Measurements from ENCODE around the gene THSD7A.

THSD7A gene

DNA sequence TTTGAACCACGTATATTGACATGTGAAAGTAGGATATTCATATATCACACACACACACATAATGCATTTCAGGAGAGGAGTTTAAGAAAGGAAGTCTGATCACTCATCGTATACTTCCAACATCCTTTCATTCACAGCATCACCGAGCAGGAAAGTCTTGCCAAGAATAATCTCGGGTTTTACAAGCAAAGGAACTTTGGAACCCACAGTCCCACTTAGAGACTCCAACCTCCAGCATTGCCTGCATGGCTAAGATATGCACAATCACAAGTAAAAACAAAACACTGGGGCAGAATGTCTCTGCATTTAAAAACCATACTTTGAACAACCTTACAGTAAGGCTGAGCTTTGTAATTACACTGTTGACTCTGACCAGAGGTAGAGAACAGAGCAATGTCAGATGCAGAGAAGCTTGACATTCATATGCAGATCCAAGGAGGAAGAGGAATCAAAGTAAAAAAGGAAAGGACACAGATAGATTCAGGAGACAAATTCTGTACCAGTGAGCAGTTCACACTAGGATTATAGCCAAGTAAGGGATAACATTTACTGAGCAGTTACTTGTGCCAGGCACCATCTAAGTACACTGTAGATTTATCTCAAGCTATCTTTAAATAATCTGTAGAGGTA lies 14.8 kb downstream of the THSD7A start:
- DNase-seq (ENCODE audit: low read depth in 2 of 2, low spot score in 1 of 2) = no peak

DNA sequence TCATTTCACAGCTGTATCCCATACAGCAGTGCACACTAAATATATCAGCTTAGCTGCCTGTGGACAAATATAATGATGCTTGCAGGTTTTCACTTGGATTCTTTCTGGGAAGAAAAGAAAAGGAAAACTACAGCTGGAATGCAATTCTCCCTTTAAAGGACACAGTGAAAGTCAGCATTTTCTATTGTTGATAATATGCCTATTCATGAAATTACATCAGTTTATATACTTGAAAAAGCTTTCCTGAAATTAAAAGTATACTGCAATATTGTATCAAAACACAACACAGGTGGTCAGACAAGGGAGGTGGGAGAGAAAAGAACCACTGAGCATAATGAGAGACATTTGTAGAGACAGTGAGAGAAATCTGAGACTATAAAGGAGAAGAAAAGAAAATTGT lies 20.3 kb downstream of the THSD7A start:
- DNase-seq (ENCODE audit: low read depth in 2 of 2, low spot score in 1 of 2) = no peak

DNA sequence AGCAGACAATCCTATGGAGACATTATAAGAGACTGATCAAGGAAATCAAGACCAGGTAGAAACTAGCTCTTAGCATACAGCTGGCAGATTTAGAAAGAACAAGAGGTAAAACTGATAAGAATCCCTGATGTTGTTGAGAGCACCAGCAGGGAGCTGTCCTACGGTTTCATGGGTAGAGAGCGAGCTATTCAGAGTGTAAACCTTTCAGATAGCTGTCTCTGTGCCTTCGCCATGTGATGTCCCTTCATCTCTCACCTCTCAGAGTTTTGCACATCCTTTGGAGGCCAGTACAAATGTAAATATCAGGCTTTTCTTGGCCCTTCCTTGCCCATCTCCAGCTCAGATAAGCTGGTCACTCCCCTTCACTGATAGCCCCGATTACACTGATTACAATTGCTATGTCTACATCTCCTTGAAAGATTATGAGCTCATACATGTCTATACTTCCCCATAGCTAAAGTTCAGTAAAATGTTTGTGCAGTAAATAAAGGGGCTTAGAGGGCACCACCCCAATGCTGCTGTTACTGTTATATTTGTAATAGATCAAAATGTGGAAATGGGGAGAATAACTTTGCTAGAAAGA lies 21.9 kb downstream of the THSD7A start:
- DNase-seq (ENCODE audit: low read depth in 2 of 2, low spot score in 1 of 2) = no peak

DNA sequence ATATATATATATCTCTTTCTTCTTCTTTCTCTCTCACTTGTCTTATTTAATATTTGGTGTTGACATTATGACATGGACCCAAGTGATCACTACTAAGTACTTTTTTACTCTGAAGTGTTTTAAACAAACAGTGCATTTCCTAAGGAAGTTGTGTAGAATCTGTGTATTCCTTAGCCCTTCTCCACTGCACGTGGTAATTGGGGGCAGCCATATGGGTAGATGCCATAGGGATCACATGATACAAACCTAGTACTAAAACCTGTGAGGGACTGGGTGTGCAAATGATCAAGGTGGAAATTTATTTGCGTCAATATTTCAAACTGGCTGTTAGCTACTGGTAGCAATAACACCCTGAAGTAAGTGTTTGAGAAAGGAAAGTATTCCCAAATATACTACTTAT lies 25.0 kb downstream of the THSD7A start:
- DNase-seq (ENCODE audit: low read depth in 2 of 2, low spot score in 1 of 2) = no peak

DNA sequence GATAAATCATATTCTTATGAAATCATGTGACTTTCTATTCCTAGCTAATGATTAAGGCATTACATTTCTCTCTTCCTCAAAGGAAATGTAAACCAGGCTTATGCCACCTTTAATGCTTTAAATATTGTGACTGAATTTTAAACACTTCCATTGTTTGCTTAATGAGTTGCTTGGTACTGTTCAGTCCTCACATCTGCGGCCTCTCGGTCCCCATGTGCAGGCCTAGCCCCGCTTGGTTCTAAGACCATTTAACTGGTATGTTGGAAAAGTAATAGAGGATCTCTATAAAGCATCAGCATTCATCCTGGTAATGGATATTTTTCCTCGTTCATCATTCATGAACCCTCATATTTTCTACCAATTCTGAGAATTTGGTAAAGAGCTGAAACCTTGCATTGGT lies 27.4 kb downstream of the THSD7A start:
- no peak for DNase-seq (ENCODE audit: low read depth in 2 of 2, low spot score in 1 of 2)

DNA sequence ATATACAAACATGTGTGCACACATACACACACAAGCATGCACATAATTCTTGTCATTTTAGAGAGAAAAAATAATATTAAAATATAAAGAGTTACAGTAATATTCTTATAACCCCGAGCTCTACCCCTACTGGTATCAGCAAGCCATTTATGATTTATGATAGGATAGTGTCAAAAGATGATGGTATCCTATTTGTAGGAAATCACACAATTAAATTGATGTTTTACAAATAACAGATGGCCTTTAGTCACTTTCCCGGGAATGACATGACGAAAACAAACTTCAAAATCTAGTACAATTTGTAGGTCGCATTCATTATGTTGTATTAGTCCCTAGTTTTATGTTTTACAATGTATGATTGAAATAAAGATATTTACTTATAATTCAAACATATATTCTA lies 36.8 kb downstream of the THSD7A start:
- no peak for DNase-seq (ENCODE audit: low read depth in 2 of 2, low spot score in 1 of 2)

DNA sequence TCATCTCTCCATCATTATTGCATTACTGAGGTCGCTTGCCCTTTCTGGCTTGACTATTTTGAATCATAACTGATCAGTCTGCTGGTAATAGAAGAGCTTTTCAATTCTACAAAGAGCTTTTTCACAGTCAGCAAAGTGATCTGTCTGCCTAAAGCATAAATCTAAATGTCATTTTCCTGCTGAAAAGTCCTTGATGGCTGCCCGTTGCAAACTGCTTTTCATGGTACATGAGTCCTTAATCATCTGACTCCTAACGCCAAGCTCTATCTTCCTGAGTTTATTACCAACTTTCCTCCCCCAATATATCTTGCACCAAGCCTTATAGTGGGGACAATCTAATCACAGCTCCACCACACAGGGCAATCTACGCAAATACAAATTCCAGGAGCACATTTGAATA lies 39.8 kb downstream of the THSD7A start:
- no peak for DNase-seq (ENCODE audit: low read depth in 2 of 2, low spot score in 1 of 2)

DNA sequence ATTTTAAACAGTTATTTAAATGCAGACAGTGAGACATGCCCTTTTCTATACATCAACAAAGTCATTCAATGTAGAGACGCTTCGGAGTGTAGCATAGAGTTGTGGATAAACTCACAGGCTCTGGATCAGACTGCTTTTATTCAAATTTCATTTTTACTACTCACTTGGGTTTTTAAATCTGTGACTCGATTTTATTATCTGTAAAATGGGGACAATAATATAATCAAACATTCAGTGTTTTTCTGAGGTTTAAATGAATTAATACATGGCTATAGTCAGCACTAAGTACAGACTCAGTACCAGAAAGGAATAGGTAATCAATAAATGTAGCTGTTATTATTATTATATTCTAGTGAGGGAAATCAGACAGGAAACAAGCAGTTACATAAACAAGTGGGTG lies 43.4 kb downstream of the THSD7A start:
- DNase-seq (ENCODE audit: low read depth in 2 of 2, low spot score in 1 of 2) = no peak

DNA sequence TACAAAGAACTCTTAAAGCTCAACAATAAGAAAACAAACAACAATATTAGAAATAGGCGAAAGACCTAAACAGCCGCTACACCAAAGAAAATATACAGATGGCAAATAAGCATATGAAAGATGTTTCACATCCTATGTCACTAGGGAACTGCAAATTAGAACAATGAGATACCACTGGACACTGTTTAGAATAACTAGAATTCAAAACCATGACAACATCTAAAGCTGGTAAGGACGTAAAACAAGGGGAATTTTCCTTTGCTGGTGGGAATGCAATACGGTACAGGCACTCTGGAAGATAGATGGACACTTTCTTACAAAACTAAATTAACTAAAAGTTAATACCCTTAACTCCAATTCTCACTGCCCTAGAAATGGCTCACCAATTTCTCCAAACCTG lies 44.5 kb downstream of the THSD7A start:
- no peak for DNase-seq (ENCODE audit: low read depth in 2 of 2, low spot score in 1 of 2)

DNA sequence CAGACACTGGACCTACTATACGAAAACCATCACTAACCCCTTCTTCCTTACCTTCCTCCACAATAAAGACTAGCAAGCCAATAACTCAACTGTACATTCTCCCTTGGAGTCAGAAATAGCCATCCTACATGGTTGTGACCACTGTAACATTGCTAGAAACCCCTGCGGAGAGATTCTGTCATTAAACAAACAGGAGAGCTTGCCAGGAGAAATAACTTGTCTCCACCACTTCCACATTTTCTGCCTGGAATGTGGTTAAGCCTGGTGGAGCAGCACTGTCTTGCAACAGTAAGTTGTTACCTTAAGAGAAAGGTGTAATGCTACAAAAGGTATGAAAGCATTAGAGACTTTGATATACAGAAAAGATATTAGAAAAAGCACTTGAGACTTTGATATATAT lies 45.8 kb downstream of the THSD7A start:
- DNase-seq (ENCODE audit: low read depth in 2 of 2, low spot score in 1 of 2) = no peak

DNA sequence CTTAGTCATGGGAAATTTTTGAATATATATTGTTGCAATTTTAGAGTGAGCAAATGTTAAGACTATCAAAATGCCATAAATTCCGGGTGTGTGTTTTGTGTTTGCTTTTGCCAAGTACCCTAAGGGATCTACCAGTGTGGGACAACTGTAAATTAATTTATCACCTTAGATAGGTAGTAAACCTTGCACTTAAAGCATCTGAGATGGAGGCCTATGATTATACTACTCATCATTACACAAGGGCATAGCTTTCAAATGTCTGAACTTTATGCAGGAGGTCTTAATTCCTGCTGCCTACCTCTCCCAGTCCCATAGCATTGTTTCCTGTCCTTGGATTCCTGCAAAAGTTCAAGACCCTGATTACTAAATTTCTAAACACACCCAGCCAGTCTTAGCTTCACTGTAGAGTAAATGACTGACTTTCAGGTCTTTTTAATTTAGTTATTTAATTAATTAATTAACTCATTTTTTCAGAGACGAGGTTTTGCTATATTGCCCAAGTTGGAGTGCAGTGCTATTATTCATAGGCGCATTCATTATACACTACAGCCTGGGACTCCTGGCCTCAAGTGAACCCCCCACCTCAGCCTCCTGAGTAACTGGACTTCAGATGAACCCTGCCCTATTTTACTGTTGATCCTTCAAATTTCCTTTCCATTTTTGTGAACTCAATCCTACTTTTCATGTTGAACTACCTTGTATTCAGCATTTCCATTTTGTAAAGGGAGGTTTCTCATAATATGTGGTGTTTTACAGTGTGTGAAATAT lies 47.0 kb downstream of the THSD7A start:
- DNase-seq (ENCODE audit: low read depth in 2 of 2, low spot score in 1 of 2) = no peak

DNA sequence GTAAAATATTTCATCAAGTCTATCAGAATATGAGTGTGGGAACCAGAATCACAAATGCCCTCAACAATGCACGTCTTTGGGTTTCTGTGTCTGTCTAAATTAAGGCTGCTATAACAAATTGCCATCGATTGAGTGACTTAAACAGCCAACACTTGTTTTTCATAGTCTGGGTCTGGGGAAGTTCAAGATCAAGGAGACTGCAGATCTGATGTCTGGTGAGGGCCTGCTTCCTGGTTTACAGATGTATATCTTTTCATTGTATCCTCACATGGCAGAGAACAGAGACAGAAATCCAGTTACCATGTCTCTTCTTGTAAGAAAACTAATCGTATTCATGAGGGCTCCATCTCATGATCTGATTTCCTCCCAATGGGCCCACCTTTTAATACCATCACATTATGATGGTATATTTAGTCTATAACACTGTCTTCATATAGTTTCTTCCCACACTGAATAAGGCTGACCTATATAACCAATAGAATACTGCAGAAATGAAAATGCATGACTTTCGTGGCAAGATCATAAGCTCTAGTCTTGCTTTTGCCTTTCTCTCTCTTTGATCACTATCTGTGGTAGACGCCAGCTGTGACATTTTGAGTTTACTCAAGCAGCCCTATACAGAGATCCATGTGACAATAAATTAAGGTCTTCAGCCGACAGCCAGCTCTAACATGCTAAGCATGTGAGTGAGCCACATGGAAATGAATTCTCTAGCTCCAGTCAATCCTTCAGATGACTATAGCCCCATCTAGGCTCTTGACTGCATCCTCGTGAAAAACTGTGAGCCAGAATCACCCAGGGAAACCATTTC lies 51.9 kb downstream of the THSD7A start:
- no peak for DNase-seq (ENCODE audit: low read depth in 2 of 2, low spot score in 1 of 2)

DNA sequence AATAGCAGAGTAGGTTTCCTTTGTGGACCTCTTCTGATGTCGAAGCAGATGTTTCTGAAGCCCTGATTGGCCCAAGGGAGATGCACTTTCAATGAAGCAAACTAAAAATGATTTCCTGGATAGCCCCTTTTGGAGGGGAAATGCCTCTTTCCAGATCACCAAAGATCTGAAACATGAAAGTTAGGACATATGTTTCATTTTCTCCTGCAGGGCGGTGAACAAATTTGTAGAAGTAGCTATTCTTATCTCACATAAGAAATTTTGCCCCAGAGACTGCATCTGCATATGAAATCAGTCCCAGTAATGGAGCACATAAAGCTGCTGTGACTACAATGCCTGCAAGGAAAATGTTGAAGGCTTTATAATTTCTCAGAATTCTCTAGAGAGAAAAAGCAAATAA lies 56.0 kb downstream of the THSD7A start:
- no peak for DNase-seq (ENCODE audit: low read depth in 2 of 2, low spot score in 1 of 2)

DNA sequence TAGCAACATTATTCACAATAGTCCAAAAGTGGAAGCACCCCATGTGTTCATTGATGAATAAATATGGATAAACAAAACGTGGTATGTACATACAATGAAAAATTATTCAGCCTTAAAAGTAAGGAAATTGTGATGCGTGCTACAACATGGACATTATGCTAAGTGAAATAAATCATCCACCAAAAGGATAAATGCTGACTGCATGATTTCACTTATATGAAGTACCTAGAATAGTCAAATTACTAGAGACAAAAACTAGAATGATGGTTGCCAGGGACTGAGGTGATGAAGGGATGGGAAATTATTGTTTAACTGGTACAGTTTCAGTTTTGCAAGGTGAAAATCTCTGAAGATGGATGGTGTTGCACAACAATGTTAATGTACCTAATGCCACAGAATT lies 56.6 kb downstream of the THSD7A start:
- no peak for DNase-seq (ENCODE audit: low read depth in 2 of 2, low spot score in 1 of 2)

DNA sequence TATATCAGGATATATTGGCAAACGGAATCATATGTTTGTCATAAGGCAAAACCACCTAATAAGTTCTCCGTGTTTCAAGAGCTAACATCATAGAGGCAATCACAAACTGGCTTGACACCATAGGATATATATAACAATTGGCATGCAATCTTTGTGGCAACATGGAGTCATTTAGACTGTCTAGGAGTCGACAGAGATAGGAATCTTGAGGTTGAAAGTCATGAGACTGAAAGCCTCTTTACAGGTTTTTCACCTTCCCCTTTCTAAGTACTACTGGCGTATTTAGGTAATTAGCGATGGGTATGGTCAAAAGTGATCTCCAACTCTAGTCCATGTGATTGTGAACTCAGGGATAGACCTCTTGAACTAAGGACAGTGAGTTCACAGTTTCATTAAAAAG lies 63.7 kb downstream of the THSD7A start:
- no peak for DNase-seq (ENCODE audit: low read depth in 2 of 2, low spot score in 1 of 2)

DNA sequence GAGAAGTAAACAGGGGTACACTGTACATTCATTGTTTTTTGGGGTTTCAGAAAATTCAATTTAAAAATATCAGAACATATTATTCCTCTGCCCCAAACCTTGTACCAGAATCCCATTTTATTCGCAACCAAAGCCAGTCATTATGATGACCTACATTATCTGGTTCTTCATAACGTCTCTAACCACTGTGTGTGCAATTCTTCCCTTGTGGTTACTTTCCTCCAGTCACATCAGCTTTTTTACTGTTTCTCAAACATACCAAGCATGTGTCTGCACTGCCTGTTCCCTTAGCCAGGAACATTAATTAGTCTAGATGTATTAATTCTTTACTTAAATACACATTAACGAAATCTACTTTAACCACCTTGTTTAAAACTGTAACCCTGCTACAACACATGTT lies 64.8 kb downstream of the THSD7A start:
- no peak for DNase-seq (ENCODE audit: low read depth in 2 of 2, low spot score in 1 of 2)

DNA sequence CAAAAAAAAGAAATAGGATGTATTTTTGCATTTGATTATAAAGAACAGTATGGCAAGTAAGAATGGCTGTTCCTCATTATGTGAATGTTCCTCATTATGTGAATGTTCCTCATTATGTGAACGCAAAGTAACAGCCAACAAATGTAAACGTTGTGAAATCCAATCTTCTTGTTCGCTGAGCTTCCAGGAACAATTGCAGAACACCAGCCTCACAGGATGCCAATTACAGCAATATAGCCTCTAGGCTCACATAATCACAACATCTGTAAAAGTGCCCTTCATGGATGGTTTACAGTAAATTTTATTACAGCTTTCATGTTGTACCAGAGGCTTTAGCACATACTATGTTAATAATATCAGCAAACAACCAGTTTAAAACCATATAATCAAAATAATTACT lies 71.6 kb downstream of the THSD7A start:
- DNase-seq (ENCODE audit: low read depth in 2 of 2, low spot score in 1 of 2) = no peak

DNA sequence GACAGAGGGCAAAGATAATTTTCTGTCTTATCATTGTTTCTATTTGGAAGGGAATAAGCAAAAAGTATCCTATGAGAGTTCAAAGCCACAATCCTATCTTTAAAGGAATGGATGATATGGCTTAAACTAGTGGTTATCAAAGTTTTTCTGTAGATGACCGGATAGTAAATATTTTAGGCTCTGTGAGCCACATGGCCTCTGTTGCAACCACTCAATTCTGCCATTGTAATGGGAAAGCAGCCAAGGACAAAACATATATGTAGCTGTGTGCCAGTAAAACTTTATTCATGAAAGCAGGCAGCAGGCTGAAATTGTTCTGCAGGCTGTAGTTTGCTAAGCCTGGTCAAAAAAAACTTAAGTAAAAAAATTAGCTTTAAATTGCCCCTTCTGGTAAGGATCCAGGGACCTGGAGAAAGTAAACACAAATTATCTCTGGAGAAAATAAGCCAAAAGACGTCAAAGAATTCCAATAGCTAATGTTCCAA lies 73.3 kb downstream of the THSD7A start:
- no peak for DNase-seq (ENCODE audit: low read depth in 2 of 2, low spot score in 1 of 2)

DNA sequence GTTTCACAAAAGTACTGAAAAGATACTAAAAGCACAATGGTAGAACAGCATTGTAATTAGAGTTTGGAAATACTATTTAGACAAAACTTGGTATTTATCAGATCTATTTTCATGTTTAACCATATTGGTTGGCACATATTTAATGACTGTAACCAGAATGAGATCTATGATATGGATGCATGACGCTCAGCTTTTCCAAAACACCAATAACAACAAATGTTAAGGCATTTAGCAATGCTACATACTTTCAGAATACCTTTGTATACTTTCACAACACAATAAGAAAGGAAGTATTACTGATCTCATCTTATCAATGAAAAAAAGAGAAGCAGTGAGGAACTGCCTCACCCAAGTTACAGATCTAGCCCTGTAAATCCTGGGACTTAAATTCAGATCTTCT lies 74.8 kb downstream of the THSD7A start:
- DNase-seq (ENCODE audit: low read depth in 2 of 2, low spot score in 1 of 2) = no peak

DNA sequence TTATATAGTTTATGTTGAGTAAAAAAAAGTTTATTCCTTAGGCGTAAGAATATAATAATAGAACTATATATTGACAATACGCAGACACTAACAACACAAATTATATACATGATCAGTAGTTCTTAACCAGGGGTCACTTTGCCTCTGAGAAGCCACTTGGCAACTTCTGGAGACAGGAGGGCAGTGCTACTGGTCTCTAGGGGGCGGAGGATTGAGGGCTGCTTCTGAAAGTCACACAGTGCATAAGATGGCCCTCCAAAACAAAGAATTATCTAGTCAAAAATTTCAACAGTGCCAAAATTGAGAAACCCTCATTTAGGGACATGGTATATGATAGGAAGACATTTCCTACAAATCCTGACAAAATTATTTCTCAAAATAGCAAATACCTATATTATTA lies 77.1 kb downstream of the THSD7A start:
- DNase-seq (ENCODE audit: low read depth in 2 of 2, low spot score in 1 of 2) = no peak

DNA sequence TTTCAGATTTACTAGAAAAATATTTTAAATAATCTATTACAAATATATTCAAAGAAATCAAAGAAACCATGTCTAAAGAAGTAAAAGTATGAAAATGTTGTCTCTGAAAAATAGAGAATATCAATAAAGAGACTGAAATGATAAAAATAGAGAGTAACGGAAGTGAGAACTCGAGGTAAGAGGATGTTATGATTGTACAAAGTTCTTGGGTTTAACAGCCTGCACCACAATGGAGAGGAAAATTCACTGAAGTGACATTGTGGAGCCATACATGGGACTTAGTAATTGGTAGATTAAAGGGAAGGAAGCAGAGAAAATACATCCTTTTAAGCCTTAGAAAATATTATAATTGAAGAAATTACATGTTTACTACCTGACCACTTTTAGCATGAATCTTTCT lies 77.9 kb downstream of the THSD7A start:
- DNase-seq (ENCODE audit: low read depth in 2 of 2, low spot score in 1 of 2) = no peak

DNA sequence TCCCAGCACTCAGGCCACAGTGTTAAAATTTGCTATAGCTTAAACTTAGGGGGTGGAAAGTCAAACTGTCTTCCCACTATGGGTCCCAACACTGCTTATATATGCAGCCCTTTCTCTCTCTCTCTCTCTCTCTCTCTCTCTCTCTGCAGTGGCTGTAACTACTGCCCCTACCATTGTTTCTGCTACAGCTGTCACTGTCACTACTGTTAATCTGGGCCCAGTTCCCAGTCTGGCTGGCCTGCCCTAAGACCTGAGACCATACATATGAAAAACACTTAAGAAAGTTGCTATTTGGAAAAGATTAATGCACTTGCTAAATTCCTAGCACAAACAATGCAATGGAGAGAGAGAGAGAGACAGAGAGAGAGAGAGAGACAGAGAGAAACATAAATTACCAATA lies 78.6 kb downstream of the THSD7A start:
- DNase-seq (ENCODE audit: low read depth in 2 of 2, low spot score in 1 of 2) = no peak

Data from stimulated activated CD8-positive, alpha-beta memory T cell treated with anti-CD3 and anti-CD28 coated beads, Interleukin-4, amount 100 ng/mL, for 1 hour (primary cell).